ENCODE data around the gene TMEM151B. TPM values are rescaled to one million over a fixed set of nuclear protein-coding genes. Genes with fewer than 3 reads are reported as not detected.
"Not testable (repeated sequence)": the region's sequence is repeated elsewhere in the genome, so short reads cannot be mapped to it uniquely, and the experiment has no call there.

Gene TMEM151B
- total RNA-seq, 3 donors from 2014 or later (not counting 1 experiment from before 2014, with no cell fraction given), result not detected

- Mint-ChIP-seq H3K4me3 (peak within 1 kb of the TSS; percentile 98), H3K9me3 (no peaks in the 10 kb centered on the region), H3K4me1 (peaks cover 18 to 31% of the 10 kb centered on the region in 2 donors), H3K27ac (peak within 1 kb of the TSS; percentile 95 to 98), H3K36me3 (peaks cover 8% of the 10 kb centered on the region), H3K27me3 (ENCODE audit: low read depth in 2 of 2) (peaks cover under 1 to 9% of the 10 kb centered on the region in 2 donors)
- peak; percentile 92 to 94 for DNase-seq
- peaks cover 24% of the 10 kb centered on the region for H3K36me3 ChIP-seq (ENCODE audit: control insufficient read depth, insufficient read depth, low read length)
- peak; percentile 98 for ATAC-seq
- H3K4me3 ChIP-seq (ENCODE audit: low read length), result peak within 1 kb of the TSS; percentile 75
- peak within 1 kb of the TSS; percentile 67 for H3K27ac ChIP-seq (ENCODE audit: low read length)
- H3K9me3 ChIP-seq (ENCODE audit: control insufficient read depth, insufficient read depth, low read length), result no peaks in the 10 kb centered on the region
- no peaks in the 10 kb centered on the region for H3K27me3 ChIP-seq (ENCODE audit: control insufficient read depth, insufficient read depth, low read length)
- peaks cover 11% of the 10 kb centered on the region for H3K4me1 ChIP-seq (ENCODE audit: control insufficient read depth, insufficient read depth, low read length)
- intact Hi-C loops (cut with micrococcal nuclease), result loop anchor here (1.0 kb wide), 1 partner anchor 45 kb away; no protein-coding TSS in a partner anchor
- peak; percentile 99 for TF ChIP-seq CTCF (IDR thresholded peaks at IDR 0.05)
- WGBS (ENCODE audit: insufficient coverage), result 2% methylated on average over 52 of the region's 52 CpGs
These were observed 42.9 kb downstream of the TMEM151B start, which contains the start of gene AARS2 for GRCh38 chr6:44312901-44313788. Gene AARS2 (minus strand): TSS chr6:44313347. CDS start chr6:44313323, 24 bp downstream.

- H3K27ac ChIP-seq (ENCODE audit: low read length); H3K9me3 ChIP-seq (ENCODE audit: control insufficient read depth, insufficient read depth, low read length); H3K9me3 Mint-ChIP-seq; H3K36me3 Mint-ChIP-seq; ATAC-seq; H3K4me3 ChIP-seq (ENCODE audit: low read length); H3K27me3 ChIP-seq (ENCODE audit: control insufficient read depth, insufficient read depth, low read length); H3K27ac Mint-ChIP-seq; DNase-seq; H3K4me3 Mint-ChIP-seq; intact Hi-C loops (cut with micrococcal nuclease): not testable (repeated sequence)
- H3K4me1 Mint-ChIP-seq, result peaks cover 18 to 29% of the 10 kb centered on the region in 2 donors
- Histone ChIP-seq H3K36me3 (ENCODE audit: control insufficient read depth, insufficient read depth, low read length) (peaks cover 16% of the 10 kb centered on the region), H3K4me1 (ENCODE audit: control insufficient read depth, insufficient read depth, low read length) (peaks cover 11% of the 10 kb centered on the region)
- 94% methylated on average over 6 of the region's 8 CpGs for WGBS (ENCODE audit: insufficient coverage)
- H3K27me3 Mint-ChIP-seq (ENCODE audit: low read depth in 2 of 2), result peaks cover 15 to 20% of the 10 kb centered on the region in 2 donors
These were observed 44.4 kb downstream of the TMEM151B start for GRCh38 chr6:44314657-44315056.

- Mint-ChIP-seq H3K4me1 (peaks cover 18 to 23% of the 10 kb centered on the region in 2 donors), H3K9me3 (no peaks in the 10 kb centered on the region), H3K27ac (no peak overlapping the region), H3K4me3 (no peak overlapping the region), H3K27me3 (ENCODE audit: low read depth in 2 of 2) (peaks cover 24 to 25% of the 10 kb centered on the region in 2 donors), H3K36me3 (no peaks in the 10 kb centered on the region)
- no peak for ATAC-seq
- H3K4me1 ChIP-seq (ENCODE audit: control insufficient read depth, insufficient read depth, low read length), result peaks cover 11% of the 10 kb centered on the region
- no peak for TF ChIP-seq CTCF (IDR thresholded peaks at IDR 0.05)
- no peak for DNase-seq
- intact Hi-C loops (cut with micrococcal nuclease), result no loop called here
- WGBS (ENCODE audit: insufficient coverage), result 60% methylated on average over 3 of the region's 3 CpGs
- no peaks in the 10 kb centered on the region for H3K27me3 ChIP-seq (ENCODE audit: control insufficient read depth, insufficient read depth, low read length)
- H3K27ac ChIP-seq (ENCODE audit: low read length), result no peak overlapping the region
- no peaks in the 10 kb centered on the region for H3K9me3 ChIP-seq (ENCODE audit: control insufficient read depth, insufficient read depth, low read length)
- H3K4me3 ChIP-seq (ENCODE audit: low read length), result no peak overlapping the region
- H3K36me3 ChIP-seq (ENCODE audit: control insufficient read depth, insufficient read depth, low read length), result peaks cover 8% of the 10 kb centered on the region
These were observed 45.3 kb downstream of the TMEM151B start for GRCh38 chr6:44315516-44315915.

GRCh38 chr6:44315951-44316350 lies 45.7 kb downstream of the TMEM151B start:
- no peak overlapping the region for H3K27ac ChIP-seq (ENCODE audit: low read length)
- intact Hi-C loops (cut with micrococcal nuclease), result no loop called here
- 63% methylated on average over 3 of the region's 5 CpGs for WGBS (ENCODE audit: insufficient coverage)
- ATAC-seq (no peak), DNase-seq (no peak)
- H3K9me3 Mint-ChIP-seq, result no peaks in the 10 kb centered on the region
- no peak overlapping the region for H3K27ac Mint-ChIP-seq
- peaks cover 4% of the 10 kb centered on the region for H3K36me3 ChIP-seq (ENCODE audit: control insufficient read depth, insufficient read depth, low read length)
- peaks cover 27 to 28% of the 10 kb centered on the region in 2 donors for H3K27me3 Mint-ChIP-seq (ENCODE audit: low read depth in 2 of 2)
- no peaks in the 10 kb centered on the region for H3K36me3 Mint-ChIP-seq
- H3K9me3 ChIP-seq (ENCODE audit: control insufficient read depth, insufficient read depth, low read length), result no peaks in the 10 kb centered on the region
- no peaks in the 10 kb centered on the region for H3K27me3 ChIP-seq (ENCODE audit: control insufficient read depth, insufficient read depth, low read length)
- no peak overlapping the region for H3K4me3 Mint-ChIP-seq
- no peak overlapping the region for H3K4me3 ChIP-seq (ENCODE audit: low read length)
- H3K4me1 Mint-ChIP-seq, result peaks cover 18 to 23% of the 10 kb centered on the region in 2 donors
- no peak for TF ChIP-seq CTCF (IDR thresholded peaks at IDR 0.05)
- peaks cover 11% of the 10 kb centered on the region for H3K4me1 ChIP-seq (ENCODE audit: control insufficient read depth, insufficient read depth, low read length)

Measured in natural killer cell (primary cell).